ENCODE data around the gene PVALEF. TPM values are rescaled to one million over a fixed set of nuclear protein-coding genes. Genes with fewer than 3 reads are reported as not detected.

PVALEF gene
- total and polyA plus RNA-seq, 2 of the 13 experiments (the other 11 are each of a cell fraction or from before 2014, with no cell fraction given): 0.18 TPM

GRCh38 chr17:81143200-81143527, 22.1 kb upstream of the PVALEF start (continued):
- TF ChIP-seq ZNF597 (CRISPR knock-in tag; IDR thresholded peaks at IDR 0.05) (no peak), RNF2 (conservative IDR thresholded peaks at IDR 0.05; ENCODE audit: low read depth) (0 out of 2 replicates have a peak, but pooled peaks have one; percentile 5), ZNF281 (CRISPR knock-in tag; IDR thresholded peaks at IDR 0.05; ENCODE audit: borderline replicate concordance) (no peak), PAX8 (CRISPR knock-in tag; IDR thresholded peaks at IDR 0.05; ENCODE audit: borderline replicate concordance) (no peak), ZNF687 (CRISPR knock-in tag; IDR thresholded peaks at IDR 0.05) (peak; percentile 59; the same call in 1 of the 2 replicates)
- TF ChIP-seq, protein P1, sequence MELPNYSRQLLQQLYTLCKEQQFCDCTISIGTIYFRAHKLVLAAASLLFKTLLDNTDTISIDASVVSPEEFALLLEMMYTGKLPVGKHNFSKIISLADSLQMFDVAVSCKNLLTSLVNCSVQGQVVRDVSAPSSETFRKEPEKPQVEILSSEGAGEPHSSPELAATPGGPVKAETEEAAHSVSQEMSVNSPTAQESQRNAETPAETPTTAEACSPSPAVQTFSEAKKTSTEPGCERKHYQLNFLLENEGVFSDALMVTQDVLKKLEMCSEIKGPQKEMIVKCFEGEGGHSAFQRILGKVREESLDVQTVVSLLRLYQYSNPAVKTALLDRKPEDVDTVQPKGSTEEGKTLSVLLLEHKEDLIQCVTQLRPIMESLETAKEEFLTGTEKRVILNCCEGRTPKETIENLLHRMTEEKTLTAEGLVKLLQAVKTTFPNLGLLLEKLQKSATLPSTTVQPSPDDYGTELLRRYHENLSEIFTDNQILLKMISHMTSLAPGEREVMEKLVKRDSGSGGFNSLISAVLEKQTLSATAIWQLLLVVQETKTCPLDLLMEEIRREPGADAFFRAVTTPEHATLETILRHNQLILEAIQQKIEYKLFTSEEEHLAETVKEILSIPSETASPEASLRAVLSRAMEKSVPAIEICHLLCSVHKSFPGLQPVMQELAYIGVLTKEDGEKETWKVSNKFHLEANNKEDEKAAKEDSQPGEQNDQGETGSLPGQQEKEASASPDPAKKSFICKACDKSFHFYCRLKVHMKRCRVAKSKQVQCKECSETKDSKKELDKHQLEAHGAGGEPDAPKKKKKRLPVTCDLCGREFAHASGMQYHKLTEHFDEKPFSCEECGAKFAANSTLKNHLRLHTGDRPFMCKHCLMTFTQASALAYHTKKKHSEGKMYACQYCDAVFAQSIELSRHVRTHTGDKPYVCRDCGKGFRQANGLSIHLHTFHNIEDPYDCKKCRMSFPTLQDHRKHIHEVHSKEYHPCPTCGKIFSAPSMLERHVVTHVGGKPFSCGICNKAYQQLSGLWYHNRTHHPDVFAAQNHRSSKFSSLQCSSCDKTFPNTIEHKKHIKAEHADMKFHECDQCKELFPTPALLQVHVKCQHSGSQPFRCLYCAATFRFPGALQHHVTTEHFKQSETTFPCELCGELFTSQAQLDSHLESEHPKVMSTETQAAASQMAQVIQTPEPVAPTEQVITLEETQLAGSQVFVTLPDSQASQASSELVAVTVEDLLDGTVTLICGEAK (IDR thresholded peaks at IDR 0.05): no peak
- TF ChIP-seq, protein P1 (CRISPR knock-in tag; IDR thresholded peaks at IDR 0.05): 0 out of 2 replicates have a peak, but pooled peaks have one; percentile 34
- TF ChIP-seq, protein P2, sequence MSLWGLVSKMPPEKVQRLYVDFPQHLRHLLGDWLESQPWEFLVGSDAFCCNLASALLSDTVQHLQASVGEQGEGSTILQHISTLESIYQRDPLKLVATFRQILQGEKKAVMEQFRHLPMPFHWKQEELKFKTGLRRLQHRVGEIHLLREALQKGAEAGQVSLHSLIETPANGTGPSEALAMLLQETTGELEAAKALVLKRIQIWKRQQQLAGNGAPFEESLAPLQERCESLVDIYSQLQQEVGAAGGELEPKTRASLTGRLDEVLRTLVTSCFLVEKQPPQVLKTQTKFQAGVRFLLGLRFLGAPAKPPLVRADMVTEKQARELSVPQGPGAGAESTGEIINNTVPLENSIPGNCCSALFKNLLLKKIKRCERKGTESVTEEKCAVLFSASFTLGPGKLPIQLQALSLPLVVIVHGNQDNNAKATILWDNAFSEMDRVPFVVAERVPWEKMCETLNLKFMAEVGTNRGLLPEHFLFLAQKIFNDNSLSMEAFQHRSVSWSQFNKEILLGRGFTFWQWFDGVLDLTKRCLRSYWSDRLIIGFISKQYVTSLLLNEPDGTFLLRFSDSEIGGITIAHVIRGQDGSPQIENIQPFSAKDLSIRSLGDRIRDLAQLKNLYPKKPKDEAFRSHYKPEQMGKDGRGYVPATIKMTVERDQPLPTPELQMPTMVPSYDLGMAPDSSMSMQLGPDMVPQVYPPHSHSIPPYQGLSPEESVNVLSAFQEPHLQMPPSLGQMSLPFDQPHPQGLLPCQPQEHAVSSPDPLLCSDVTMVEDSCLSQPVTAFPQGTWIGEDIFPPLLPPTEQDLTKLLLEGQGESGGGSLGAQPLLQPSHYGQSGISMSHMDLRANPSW (CRISPR knock-in tag; IDR thresholded peaks at IDR 0.05; ENCODE audit: borderline replicate concordance): no peak
